ENCODE results near the gene FGFR3.

Gene FGFR3

DNA sequence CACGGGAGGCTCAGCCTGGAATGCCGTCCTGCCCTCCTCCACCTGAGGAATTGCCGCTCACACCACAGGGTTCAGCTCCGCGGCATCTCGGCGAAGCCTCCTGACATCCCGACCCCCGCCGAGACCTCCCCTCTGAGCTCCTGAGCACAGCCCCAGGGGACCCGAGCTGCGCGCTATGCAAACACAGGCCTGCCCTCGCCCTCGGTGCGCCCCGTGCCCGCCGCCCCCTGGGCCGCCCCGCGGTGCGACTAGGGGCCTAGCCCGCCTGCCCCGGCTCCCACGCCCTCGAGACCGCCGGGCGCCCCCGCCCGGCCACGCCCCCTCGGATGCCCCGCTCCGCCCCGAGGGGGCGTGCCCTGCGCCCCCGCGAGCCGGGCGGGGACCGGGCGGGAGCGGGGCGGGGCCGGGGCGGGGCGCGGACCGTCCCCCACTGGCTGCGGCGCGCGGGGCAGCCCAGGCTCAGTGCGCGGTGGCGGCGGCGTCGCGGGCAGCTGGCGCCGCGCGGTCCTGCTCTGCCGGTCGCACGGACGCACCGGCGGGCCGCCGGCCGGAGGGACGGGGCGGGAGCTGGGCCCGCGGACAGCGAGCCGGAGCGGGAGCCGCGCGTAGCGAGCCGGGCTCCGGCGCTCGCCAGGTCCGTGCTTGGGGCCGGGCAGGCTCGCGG is at the start of gene FGFR3:
TSS of gene FGFR3 (plus strand) at position 462 of the 664 bp plus-strand sequence. CDS start 642 bp downstream, outside the sequence.
- ATAC-seq (peak; percentile 74), DNase-seq (peak; percentile 31 to 46)
- no peaks in the 10 kb centered on the region for H3K4me1 Mint-ChIP-seq
- H3K27ac Mint-ChIP-seq, result no peak within 1 kb of the TSS
- H3K9me3 Mint-ChIP-seq, result no peaks in the 10 kb centered on the region
- peaks cover 49% of the 10 kb centered on the region for H3K27me3 Mint-ChIP-seq
- peak within 1 kb of the TSS; percentile 18 to 19 for H3K4me3 Mint-ChIP-seq

DNA sequence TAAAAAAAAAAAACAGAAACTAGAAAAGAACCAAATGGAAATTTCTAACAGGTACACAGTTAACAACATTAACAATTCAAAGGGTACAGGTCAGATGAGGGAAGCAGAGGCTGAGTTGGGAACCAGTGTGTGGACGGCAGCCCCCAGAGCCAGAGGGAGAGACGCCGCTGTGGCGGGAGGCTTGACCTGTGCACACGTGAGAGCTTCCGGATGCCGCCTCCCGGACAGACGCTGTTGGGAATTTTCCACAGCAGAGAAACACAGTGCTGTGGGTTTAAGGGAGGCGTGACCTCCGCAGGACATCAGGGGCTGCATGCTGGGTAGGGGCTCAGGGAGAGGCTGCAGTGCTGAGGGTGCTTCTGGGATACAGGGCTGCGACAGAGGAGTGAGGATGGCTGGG is 49.5 kb upstream of the FGFR3 start:
- Mint-ChIP-seq H3K4me3 (no peak overlapping the region), H3K27me3 (no peaks in the 10 kb centered on the region), H3K4me1 (peaks cover 12% of the 10 kb centered on the region), H3K27ac (peak overlapping the region in 1 of 2 donors; percentile 95), H3K9me3 (peaks cover 0 to 5% of the 10 kb centered on the region in 2 donors)
- no peak for DNase-seq
- no peak for ATAC-seq

GRCh38 chr4:1743975-1744374 is 49.1 kb upstream of the FGFR3 start:
- DNase-seq (no peak), ATAC-seq (no peak)
- peaks cover 13% of the 10 kb centered on the region for H3K4me1 Mint-ChIP-seq
- no peaks in the 10 kb centered on the region for H3K27me3 Mint-ChIP-seq
- H3K4me3 Mint-ChIP-seq, result no peak overlapping the region
- peak overlapping the region in 1 of 2 donors; percentile 95 for H3K27ac Mint-ChIP-seq
- peaks cover 0 to under 1% of the 10 kb centered on the region in 2 donors for H3K9me3 Mint-ChIP-seq

DNA sequence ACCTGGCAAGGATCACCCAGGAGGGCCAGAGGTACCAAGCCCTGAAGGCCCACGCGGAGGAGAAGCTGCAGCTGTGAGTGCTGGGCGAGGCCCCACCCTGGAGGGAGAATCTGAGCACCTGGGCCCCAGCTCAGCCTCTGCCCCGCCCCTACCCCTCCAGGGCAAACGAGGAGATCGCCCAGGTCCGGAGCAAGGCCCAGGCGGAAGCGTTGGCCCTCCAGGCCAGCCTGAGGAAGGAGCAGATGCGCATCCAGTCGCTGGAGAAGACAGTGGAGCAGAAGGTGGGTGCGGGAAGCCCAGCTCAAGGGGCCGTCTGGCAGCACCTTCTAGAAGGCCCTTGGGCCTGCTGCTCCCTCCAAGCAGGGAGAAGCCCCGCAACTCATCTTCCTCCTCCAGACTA is 48.5 kb upstream of the FGFR3 start:
- Mint-ChIP-seq H3K27me3 (no peaks in the 10 kb centered on the region), H3K27ac (peak overlapping the region in 1 of 2 donors; percentile 71), H3K4me3 (no peak overlapping the region), H3K9me3 (no peaks in the 10 kb centered on the region), H3K4me1 (peaks cover 13% of the 10 kb centered on the region)
- DNase-seq (no peak), ATAC-seq (no peak)

GRCh38 chr4:1745165-1745564 is 47.9 kb upstream of the FGFR3 start:
- Mint-ChIP-seq H3K27me3 (peaks cover 4% of the 10 kb centered on the region), H3K9me3 (no peaks in the 10 kb centered on the region), H3K4me1 (peaks cover 13% of the 10 kb centered on the region), H3K27ac (no peak overlapping the region), H3K4me3 (no peak overlapping the region)
- DNase-seq (no peak), ATAC-seq (no peak)

DNA sequence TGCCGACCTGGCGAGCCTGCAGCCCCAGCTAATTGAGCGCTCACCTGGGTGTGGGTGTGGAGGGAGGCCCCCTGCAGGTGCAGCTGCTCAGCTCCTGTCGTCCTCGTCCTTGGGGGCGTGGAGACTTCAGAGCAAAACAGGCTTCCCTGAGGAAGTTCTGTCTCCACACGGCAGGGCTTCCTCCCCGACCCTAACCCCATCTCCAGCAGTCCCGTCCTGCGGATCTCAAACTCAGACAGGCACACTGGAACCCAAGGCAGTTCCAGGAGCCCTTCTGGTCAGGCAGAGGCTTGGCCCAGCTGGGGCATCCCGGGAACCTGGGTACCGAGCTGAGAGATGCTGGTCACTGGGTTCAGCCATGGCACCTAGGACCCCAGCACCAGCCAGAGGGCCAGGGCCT is 47.4 kb upstream of the FGFR3 start:
- Mint-ChIP-seq H3K4me3 (no peak overlapping the region), H3K4me1 (peaks cover 15% of the 10 kb centered on the region), H3K27me3 (peaks cover 9% of the 10 kb centered on the region), H3K27ac (peak overlapping the region in 1 of 2 donors; percentile 54), H3K9me3 (no peaks in the 10 kb centered on the region)
- DNase-seq (no peak), ATAC-seq (no peak)

GRCh38 chr4:1746265-1746691 is 46.8 kb upstream of the FGFR3 start:
- Mint-ChIP-seq H3K27ac (peak overlapping the region in 1 of 2 donors; percentile 94), H3K9me3 (no peaks in the 10 kb centered on the region), H3K4me1 (peaks cover 17% of the 10 kb centered on the region), H3K27me3 (peaks cover 11% of the 10 kb centered on the region), H3K4me3 (no peak overlapping the region)
- ATAC-seq, result peak; percentile 79
- DNase-seq, result peak; percentile 89 to 91

GRCh38 chr4:1746919-1747602 is 46.0 kb upstream of the FGFR3 start:
- H3K27ac Mint-ChIP-seq, result no peak overlapping the region
- H3K9me3 Mint-ChIP-seq, result no peaks in the 10 kb centered on the region
- H3K4me1 Mint-ChIP-seq, result peaks cover 21% of the 10 kb centered on the region
- ATAC-seq (no peak), DNase-seq (no peak)
- H3K4me3 Mint-ChIP-seq, result no peak overlapping the region
- peaks cover 11% of the 10 kb centered on the region for H3K27me3 Mint-ChIP-seq

GRCh38 chr4:1747603-1747967 is 45.5 kb upstream of the FGFR3 start:
- Mint-ChIP-seq H3K9me3 (no peaks in the 10 kb centered on the region), H3K27ac (no peak overlapping the region), H3K27me3 (peaks cover 11% of the 10 kb centered on the region), H3K4me3 (no peak overlapping the region), H3K4me1 (peaks cover 26% of the 10 kb centered on the region)
- no peak for DNase-seq
- no peak for ATAC-seq

DNA sequence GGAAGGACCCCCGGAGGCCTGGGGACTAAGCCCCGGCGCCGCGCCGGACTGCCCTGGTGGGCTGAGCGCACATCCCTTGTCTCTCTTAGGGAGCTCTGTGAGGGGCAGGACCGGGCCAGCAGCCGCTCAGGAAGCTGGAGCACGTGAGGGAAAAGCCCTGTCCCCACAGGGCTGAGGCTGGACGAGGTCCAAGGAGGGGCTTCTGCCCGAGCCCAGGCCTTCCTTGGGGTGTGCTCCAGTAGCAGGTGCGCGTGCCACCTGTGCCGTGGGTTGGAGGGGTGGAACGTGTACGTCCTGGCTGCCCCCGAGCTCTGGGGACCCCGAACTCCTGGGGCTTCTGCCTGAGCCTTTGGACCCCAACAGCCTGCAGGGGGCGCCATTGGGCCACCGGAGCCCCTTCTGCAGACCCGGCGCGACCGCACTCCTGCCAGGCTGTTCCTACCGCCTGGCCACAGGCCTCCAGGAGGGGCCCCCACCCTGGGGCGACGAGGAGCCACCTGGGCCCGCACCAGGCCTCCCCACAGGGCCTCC is 44.6 kb upstream of the FGFR3 start:
- Mint-ChIP-seq H3K27me3 (peaks cover 11% of the 10 kb centered on the region), H3K4me3 (no peak overlapping the region), H3K9me3 (no peaks in the 10 kb centered on the region), H3K4me1 (peaks cover 36% of the 10 kb centered on the region), H3K27ac (no peak overlapping the region)
- peak; percentile 89 to 91 for DNase-seq
- ATAC-seq, result peak; percentile 71

GRCh38 chr4:1749370-1749769 is 43.7 kb upstream of the FGFR3 start:
- ATAC-seq, result no peak
- no peak for DNase-seq
- Mint-ChIP-seq H3K9me3 (no peaks in the 10 kb centered on the region), H3K27ac (no peak overlapping the region), H3K27me3 (peaks cover 11% of the 10 kb centered on the region), H3K4me3 (no peak overlapping the region), H3K4me1 (peaks cover 40% of the 10 kb centered on the region)

- Mint-ChIP-seq H3K9me3 (no peaks in the 10 kb centered on the region), H3K4me3 (no peak overlapping the region)
- no peak for ATAC-seq
Measured at GRCh38 chr4:1749826-1750225, 43.3 kb upstream of the FGFR3 start.

DNA sequence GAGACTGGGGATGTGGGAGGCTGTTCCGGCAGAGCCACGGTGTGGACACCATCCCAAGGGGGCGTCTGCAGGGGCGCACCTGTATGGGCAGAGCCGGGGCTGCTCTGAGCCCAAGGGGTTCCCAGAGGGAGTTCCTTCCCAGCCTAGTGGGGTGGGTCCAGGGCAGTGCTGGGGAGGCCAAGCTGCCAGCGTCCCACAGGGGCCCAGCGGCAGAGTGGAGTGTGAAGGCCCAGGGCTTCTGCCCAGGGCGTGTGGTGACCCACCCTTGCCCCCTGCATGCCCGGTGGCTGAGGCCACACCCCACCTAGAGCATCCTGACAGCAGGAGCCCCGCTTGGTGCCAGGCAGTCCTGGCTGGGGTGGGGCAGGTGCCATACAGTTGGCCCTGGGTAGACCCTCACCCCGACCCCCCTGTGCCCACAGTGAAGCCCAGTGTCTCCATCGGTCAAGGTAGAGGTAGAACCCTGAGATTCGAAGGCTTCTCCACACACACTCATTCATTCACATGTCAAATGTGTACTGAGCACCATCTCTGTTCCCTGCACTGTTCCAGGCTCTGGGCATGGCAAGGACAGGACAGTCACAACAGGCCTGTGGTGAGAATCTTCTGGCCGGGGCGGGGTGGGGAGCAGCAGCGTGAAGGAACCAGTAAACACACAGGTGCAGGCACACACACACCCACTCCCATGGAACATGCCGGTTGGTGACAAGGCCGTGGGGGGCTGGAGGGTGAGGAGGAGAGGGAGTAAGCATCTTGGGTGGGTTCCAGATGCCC is 42.5 kb upstream of the FGFR3 start:
- no peak for DNase-seq
- Mint-ChIP-seq H3K4me1 (peaks cover 38% of the 10 kb centered on the region), H3K27ac (no peak overlapping the region), H3K9me3 (no peaks in the 10 kb centered on the region), H3K4me3 (no peak overlapping the region), H3K27me3 (peaks cover 11% of the 10 kb centered on the region)
- ATAC-seq, result no peak

More at GRCh38 chr4:1749826-1750225, 43.3 kb upstream of the FGFR3 start:
- H3K27me3 Mint-ChIP-seq, result peaks cover 11% of the 10 kb centered on the region
- no peak overlapping the region for H3K27ac Mint-ChIP-seq
- H3K4me1 Mint-ChIP-seq, result peaks cover 38% of the 10 kb centered on the region
- no peak for DNase-seq

DNA sequence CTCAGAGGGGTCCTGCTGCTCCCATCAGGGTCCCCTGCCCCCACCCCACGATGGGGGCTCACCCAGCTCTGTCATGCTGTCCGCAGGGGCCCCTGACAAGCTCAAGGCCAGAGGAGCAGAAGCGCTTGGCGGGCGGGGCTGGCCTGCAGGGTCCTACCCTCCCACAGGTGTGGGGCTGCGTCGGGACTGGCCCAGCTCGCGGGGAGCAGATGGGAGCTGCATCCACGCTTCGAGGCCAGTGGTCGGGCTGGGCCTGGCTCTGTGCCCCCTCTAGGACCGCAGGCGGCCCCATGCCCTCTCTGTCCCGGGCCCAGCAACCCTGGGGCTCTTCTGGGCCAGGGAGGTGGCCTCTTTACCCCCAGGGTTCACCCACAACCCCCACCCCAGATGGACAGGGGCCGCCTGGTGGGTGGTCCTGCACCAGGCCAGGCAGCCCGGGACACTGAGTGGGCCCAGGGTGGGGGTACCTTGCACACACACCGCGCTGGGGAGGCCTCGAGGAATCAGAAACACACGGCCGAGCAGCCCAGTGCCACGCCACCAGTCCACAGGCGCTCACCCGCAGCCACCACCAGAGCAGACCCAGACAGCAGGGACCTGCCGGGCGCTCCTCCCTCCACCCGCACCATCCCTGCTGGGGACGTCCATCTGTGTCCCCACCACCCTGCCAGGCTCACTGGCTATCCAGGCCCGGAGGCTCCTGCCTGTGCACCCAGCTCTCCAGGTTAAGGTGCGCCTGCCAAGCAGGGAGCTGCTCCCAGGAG is 41.8 kb upstream of the FGFR3 start:
- no peak for DNase-seq
- H3K27ac Mint-ChIP-seq, result no peak overlapping the region
- peak; percentile 3 for ATAC-seq
- H3K27me3 Mint-ChIP-seq, result peaks cover 11% of the 10 kb centered on the region
- no peaks in the 10 kb centered on the region for H3K9me3 Mint-ChIP-seq
- peaks cover 44% of the 10 kb centered on the region for H3K4me1 Mint-ChIP-seq
- H3K4me3 Mint-ChIP-seq, result no peak overlapping the region

GRCh38 chr4:1751919-1752283 is 41.2 kb upstream of the FGFR3 start:
- H3K4me1 Mint-ChIP-seq, result peaks cover 44% of the 10 kb centered on the region
- H3K4me3 Mint-ChIP-seq, result no peak overlapping the region
- peaks cover 11% of the 10 kb centered on the region for H3K27me3 Mint-ChIP-seq
- ATAC-seq (no peak), DNase-seq (no peak)
- no peaks in the 10 kb centered on the region for H3K9me3 Mint-ChIP-seq
- no peak overlapping the region for H3K27ac Mint-ChIP-seq

Measured in stimulated activated naive CD8-positive, alpha-beta T cell treated with anti-CD3 and anti-CD28 coated beads, Interleukin-15, amount 100 ng/mL, for 72 hours (primary cell).